Measurements from ENCODE around the gene ABCC3.

- no peak for TF ChIP-seq CTCF (IDR thresholded peaks at IDR 0.05; ENCODE audit: low read depth, low read length, poor library complexity, severe bottlenecking)
- no peak for TF ChIP-seq EZH2phosphoT487 (IDR thresholded peaks at IDR 0.05; ENCODE audit: borderline replicate concordance, low read length)
Measured at GRCh38 chr17:50641357-50641756, 6.7 kb downstream of the ABCC3 start.

Measured in DOHH2 (cell line).